ENCODE measurements around the gene SV2C. TPM values are rescaled to one million over a fixed set of nuclear protein-coding genes. Genes with fewer than 3 reads are reported as not detected.

The SV2C gene
- total RNA-seq, 1 donor from 2014 or later = under 0.01 TPM

DNA sequence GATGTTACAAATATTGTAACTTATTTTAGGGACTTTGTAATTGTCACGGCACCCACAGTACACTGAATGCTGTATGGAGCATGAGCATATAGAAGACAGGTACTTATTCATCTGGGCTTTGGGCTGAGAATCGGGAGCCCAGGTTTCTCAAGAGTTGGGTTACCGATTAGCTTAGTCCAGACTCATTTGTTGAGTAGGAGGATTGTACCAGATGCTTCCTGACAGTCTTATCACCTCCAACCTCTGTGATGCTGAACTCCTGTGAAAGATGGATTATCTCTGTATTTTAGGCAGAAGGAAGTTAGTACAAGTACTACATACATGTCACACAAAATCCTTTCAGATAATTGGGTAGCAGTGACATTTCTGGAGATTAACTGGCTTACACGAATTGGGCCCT is 79.2 kb downstream of the SV2C start:
- Histone ChIP-seq H3K27ac (ENCODE audit: low read depth, low read length) (no peak overlapping the region), H3K9me3 (ENCODE audit: control insufficient read depth in 3 of 3, low read length in 3 of 3) (no peaks in the 10 kb centered on the region), H3K4me1 (ENCODE audit: control insufficient read depth in 3 of 3, insufficient read depth in 3 of 3, low read length in 3 of 3) (no peaks in the 10 kb centered on the region), H3K9ac (ENCODE audit: low read depth in 1 of 3, low read length in 3 of 3) (no peak overlapping the region), H3K4me3 (ENCODE audit: low read length in 3 of 3) (no peak overlapping the region), H3K36me3 (ENCODE audit: control insufficient read depth in 3 of 3, insufficient read depth in 3 of 3, low read length in 3 of 3) (no peaks in the 10 kb centered on the region), H3K27me3 (ENCODE audit: control insufficient read depth in 3 of 3, insufficient read depth in 3 of 3, low read length in 3 of 3) (no peaks in the 10 kb centered on the region)

DNA sequence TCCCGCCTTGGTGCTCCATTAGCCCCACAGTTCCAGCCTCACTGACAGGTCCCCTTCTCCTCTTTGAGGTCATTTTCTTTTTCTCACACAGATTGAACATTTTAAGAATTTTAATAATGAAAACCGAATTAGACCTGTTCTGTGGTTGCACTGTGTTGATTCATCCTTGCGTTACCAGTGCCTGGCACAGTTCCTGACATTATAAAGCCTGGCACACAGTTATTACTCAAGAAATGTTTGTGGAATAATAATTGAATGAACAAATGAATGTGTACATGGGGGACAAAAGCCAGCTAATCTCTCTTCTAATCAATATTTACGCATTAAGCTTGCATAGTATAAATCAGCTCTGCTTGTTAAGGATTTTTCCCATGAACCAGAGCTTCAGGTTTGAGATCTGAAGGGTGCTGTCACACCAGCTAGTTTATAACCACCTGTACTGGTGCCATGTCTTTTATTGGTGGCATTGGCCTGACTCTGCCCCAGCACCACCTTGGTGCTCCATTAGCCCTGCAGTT is 80.0 kb downstream of the SV2C start:
- no peaks in the 10 kb centered on the region for H3K36me3 ChIP-seq (ENCODE audit: control insufficient read depth in 3 of 3, insufficient read depth in 3 of 3, low read length in 3 of 3)
- no peaks in the 10 kb centered on the region for H3K4me1 ChIP-seq (ENCODE audit: control insufficient read depth in 3 of 3, insufficient read depth in 3 of 3, low read length in 3 of 3)
- no peak overlapping the region for H3K4me3 ChIP-seq (ENCODE audit: low read length in 3 of 3)
- no peak overlapping the region for H3K27ac ChIP-seq (ENCODE audit: low read depth, low read length)
- no peak overlapping the region for H3K9ac ChIP-seq (ENCODE audit: low read depth in 1 of 3, low read length in 3 of 3)
- H3K9me3 ChIP-seq (ENCODE audit: control insufficient read depth in 3 of 3, low read length in 3 of 3) = no peaks in the 10 kb centered on the region
- no peaks in the 10 kb centered on the region for H3K27me3 ChIP-seq (ENCODE audit: control insufficient read depth in 3 of 3, insufficient read depth in 3 of 3, low read length in 3 of 3)

DNA sequence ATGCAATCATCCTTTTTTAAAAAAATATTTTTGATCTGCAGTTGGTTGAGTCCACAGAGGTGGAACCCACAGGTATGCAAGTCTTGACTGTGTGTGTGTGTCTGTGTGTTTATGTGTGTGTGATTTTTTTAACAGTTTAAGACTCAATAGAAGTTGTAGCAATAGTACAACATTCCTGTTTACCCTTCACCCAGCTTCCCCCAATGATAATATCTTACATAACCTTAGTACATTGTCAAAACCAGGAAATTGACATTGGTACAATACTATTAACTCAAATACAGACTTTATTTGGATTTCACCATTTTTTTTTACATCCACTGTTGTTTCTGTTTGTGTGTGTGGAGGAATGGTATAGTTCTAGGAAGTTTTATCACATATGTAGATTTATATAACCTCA is 81.8 kb downstream of the SV2C start:
- Histone ChIP-seq H3K4me3 (ENCODE audit: low read length in 3 of 3) (no peak overlapping the region), H3K27me3 (ENCODE audit: control insufficient read depth in 3 of 3, insufficient read depth in 3 of 3, low read length in 3 of 3) (no peaks in the 10 kb centered on the region), H3K27ac (ENCODE audit: low read depth, low read length) (no peak overlapping the region), H3K9me3 (ENCODE audit: control insufficient read depth in 3 of 3, low read length in 3 of 3) (no peaks in the 10 kb centered on the region), H3K9ac (ENCODE audit: low read depth in 1 of 3, low read length in 3 of 3) (no peak overlapping the region), H3K4me1 (ENCODE audit: control insufficient read depth in 3 of 3, insufficient read depth in 3 of 3, low read length in 3 of 3) (no peaks in the 10 kb centered on the region), H3K36me3 (ENCODE audit: control insufficient read depth in 3 of 3, insufficient read depth in 3 of 3, low read length in 3 of 3) (no peaks in the 10 kb centered on the region)

DNA sequence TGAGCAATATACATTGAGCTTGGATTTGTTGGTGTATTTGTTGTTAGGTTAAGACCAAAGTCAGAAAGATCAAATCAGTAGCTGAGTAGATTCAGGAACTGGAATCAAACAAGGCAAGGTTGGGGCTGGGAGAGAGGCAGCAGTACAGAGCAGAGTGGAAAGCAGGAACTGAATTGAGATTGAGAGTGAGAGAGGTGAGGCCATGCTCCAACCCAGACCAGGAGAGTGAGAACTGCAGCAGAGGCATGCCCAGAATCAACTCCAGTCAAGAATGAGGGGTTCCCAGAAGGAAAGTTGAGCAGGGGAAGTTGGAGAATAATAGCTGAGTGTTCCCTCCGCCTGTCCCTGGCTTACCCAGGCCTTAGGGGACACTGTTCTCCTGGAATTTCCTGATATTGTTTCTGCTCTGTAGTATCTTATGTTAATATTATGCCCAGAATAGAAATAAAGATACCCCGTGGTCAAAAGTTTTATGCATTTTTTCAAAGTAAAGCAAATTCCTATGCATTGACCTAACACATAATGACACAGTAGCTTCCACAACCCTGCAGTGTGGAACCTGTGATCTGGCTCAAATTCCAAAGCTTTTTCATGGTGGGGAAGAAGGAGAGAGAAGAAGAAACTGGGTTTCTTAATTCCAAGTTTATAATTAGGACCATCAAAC is 82.7 kb downstream of the SV2C start:
- H3K4me1 ChIP-seq (ENCODE audit: control insufficient read depth in 3 of 3, insufficient read depth in 3 of 3, low read length in 3 of 3) = no peaks in the 10 kb centered on the region
- no peaks in the 10 kb centered on the region for H3K27me3 ChIP-seq (ENCODE audit: control insufficient read depth in 3 of 3, insufficient read depth in 3 of 3, low read length in 3 of 3)
- H3K36me3 ChIP-seq (ENCODE audit: control insufficient read depth in 3 of 3, insufficient read depth in 3 of 3, low read length in 3 of 3) = no peaks in the 10 kb centered on the region
- no peak overlapping the region for H3K9ac ChIP-seq (ENCODE audit: low read depth in 1 of 3, low read length in 3 of 3)
- no peak overlapping the region for H3K27ac ChIP-seq (ENCODE audit: low read depth, low read length)
- no peaks in the 10 kb centered on the region for H3K9me3 ChIP-seq (ENCODE audit: control insufficient read depth in 3 of 3, low read length in 3 of 3)
- no peak overlapping the region for H3K4me3 ChIP-seq (ENCODE audit: low read length in 3 of 3)

DNA sequence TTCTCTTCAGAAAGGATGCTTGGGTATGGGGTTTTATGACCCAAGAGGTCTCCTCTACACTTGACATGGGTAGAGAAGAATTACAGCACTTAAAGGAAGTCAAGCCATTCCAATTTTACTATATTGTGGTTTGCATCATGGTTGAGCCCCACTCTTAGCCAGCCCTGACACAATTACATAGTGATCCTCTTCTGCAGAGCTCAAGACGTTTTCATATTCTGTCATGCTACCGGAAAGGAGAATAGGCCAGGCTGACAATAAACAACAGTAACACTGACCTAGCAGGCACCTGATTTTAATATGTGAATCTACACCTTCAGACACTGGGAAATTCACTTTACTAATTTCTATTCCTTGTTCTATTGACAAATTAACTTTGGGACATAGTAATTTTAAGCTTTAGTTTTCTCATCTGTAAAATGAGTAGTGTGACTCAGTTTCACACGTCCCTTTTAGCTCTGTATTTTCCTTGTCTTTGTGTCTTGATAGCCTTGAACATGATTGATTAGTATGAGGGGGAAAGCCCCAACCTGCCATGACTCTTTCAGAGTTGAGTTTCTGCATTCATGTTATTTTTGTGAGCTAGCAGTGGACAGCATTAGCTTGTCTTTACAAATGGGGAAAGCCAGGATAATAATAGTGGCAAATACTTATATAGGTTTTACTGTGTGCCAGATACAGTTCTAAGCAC is 83.8 kb downstream of the SV2C start:
- H3K4me3 ChIP-seq (ENCODE audit: low read length in 3 of 3) = no peak overlapping the region

DNA sequence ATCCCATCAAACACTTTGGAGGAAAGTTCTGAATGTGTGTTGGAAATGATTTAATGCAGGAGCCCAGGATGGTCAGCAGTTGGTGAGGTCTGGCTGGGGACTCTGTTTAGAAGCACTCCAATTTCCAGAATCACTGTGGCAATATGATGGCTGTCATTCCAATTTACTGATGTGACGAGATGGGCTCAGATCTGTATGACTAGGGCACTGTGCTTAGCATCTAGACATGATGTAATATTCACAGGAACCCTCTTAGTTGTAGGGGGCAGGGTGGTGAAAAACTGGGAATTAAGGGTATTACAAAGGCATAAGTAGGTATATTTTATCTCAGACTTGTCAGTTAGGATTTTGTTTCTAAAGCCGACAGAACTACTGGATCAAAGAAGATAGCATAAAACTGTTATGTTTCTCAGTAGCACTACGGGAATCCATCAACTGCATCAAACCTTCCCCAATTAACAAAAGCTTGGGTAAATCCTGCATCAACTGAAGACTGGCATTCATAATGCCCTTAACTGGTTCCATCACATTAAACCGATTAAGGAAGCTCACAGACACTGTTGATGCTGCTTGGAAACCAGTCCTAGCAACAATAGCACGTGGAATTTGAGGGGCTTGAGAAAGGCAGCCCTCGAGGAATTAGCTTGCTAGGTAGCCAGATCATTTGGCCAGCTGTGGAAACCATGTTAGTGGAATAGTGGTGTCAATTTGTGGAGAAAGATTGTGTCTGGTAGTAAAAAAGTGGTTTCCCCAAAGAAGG is 86.1 kb downstream of the SV2C start:
- H3K4me3 ChIP-seq (ENCODE audit: low read length in 3 of 3) = no peak overlapping the region
- no peaks in the 10 kb centered on the region for H3K27me3 ChIP-seq (ENCODE audit: control insufficient read depth in 3 of 3, insufficient read depth in 3 of 3, low read length in 3 of 3)
- no peaks in the 10 kb centered on the region for H3K36me3 ChIP-seq (ENCODE audit: control insufficient read depth in 3 of 3, insufficient read depth in 3 of 3, low read length in 3 of 3)
- H3K9me3 ChIP-seq (ENCODE audit: control insufficient read depth in 3 of 3, low read length in 3 of 3) = no peaks in the 10 kb centered on the region
- H3K4me1 ChIP-seq (ENCODE audit: control insufficient read depth in 3 of 3, insufficient read depth in 3 of 3, low read length in 3 of 3) = no peaks in the 10 kb centered on the region
- no peak overlapping the region for H3K9ac ChIP-seq (ENCODE audit: low read depth in 1 of 3, low read length in 3 of 3)
- H3K27ac ChIP-seq (ENCODE audit: low read depth, low read length) = no peak overlapping the region

More for the DNA sequence above, 83.8 kb downstream of the SV2C start:
- no peak overlapping the region for H3K27ac ChIP-seq (ENCODE audit: low read depth, low read length)
- H3K9ac ChIP-seq (ENCODE audit: low read depth in 1 of 3, low read length in 3 of 3) = no peak overlapping the region
- no peaks in the 10 kb centered on the region for H3K36me3 ChIP-seq (ENCODE audit: control insufficient read depth in 3 of 3, insufficient read depth in 3 of 3, low read length in 3 of 3)
- H3K9me3 ChIP-seq (ENCODE audit: control insufficient read depth in 3 of 3, low read length in 3 of 3) = no peaks in the 10 kb centered on the region
- no peaks in the 10 kb centered on the region for H3K4me1 ChIP-seq (ENCODE audit: control insufficient read depth in 3 of 3, insufficient read depth in 3 of 3, low read length in 3 of 3)
- no peaks in the 10 kb centered on the region for H3K27me3 ChIP-seq (ENCODE audit: control insufficient read depth in 3 of 3, insufficient read depth in 3 of 3, low read length in 3 of 3)

DNA sequence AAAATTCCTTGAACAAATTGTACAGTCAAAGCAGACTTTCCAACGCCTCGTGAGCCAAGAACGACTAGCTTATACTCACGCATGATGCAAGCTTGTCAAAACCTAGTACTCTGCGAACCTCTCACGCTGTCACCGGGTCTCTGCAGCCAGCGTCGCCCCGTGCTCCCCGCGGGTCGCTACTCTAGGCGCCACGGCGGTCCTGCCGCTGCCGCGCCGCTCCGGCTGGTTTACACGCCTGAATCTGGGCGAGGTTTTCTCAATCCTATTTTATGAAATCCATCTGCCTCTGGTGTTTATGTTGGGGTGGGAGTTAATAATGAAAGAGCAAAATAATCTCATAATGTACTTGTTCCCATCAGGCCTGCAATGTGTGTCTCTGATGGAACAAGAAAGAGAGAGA is 90.9 kb downstream of the SV2C start:
- Histone ChIP-seq H3K4me1 (ENCODE audit: control insufficient read depth in 3 of 3, insufficient read depth in 3 of 3, low read length in 3 of 3) (no peaks in the 10 kb centered on the region), H3K9me3 (ENCODE audit: control insufficient read depth in 3 of 3, low read length in 3 of 3) (no peaks in the 10 kb centered on the region), H3K4me3 (ENCODE audit: low read length in 3 of 3) (no peak overlapping the region), H3K9ac (ENCODE audit: low read depth in 1 of 3, low read length in 3 of 3) (no peak overlapping the region), H3K27ac (ENCODE audit: low read depth, low read length) (no peak overlapping the region), H3K27me3 (ENCODE audit: control insufficient read depth in 3 of 3, insufficient read depth in 3 of 3, low read length in 3 of 3) (no peaks in the 10 kb centered on the region), H3K36me3 (ENCODE audit: control insufficient read depth in 3 of 3, insufficient read depth in 3 of 3, low read length in 3 of 3) (no peaks in the 10 kb centered on the region)

DNA sequence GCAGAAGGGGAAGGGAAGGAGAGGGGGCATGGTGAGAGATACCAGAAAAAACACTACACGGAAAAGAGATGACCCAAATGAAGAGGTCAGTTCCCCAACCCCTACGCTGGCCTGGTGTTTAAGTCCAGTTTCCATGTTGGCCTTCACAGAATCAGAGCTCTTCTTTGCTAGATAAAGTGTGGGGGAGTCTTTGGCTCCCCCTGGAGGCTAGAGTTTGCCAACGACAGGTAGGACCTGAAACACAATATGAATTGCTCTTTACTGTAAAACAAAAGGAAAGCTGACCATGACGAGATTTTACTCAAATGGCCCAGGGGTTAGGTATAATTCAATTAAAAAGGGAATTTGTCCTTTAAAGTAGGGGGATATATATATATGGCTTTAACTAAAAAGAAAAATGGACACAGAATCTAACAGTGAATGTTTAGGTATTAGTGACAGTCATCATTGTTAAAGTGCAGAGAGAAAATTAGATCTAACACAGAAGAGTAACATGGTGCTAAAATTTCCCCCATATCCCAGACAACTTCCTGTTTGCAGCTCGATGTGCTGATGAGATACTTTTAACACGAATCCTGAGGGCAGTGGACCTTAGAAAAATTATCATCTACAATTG is 92.0 kb downstream of the SV2C start:
- H3K27ac ChIP-seq (ENCODE audit: low read depth, low read length) = no peak overlapping the region

DNA sequence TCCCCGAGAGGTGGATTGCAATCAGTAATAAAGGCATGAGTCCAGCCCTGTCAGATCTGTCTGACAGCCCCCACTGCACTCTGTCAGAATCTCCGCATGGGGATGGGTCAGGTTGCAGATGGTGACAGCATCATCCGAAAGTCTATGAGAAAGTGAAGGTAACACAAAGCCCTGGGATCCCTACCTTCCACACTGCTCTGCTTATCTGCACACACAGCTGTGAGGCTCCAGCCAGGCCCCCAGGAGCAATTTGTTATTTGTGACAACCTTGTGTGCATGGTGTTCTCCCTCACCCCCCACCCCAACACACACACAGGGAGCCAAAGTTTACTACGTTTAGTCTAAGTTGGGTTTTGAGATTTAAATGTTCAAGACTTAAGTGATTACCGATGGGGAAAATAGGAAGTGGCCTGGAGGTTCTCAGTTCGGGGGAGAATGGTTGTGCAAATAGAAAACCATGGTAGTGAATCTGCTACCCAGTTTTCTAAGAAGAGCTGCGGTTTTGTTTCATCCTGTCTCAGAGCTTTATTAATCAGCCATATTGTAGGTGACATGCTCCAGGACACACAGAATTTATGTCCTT is 92.7 kb downstream of the SV2C start:
- H3K27ac ChIP-seq (ENCODE audit: low read depth, low read length) = no peak overlapping the region
- no peaks in the 10 kb centered on the region for H3K4me1 ChIP-seq (ENCODE audit: control insufficient read depth in 3 of 3, insufficient read depth in 3 of 3, low read length in 3 of 3)
- no peak overlapping the region for H3K4me3 ChIP-seq (ENCODE audit: low read length in 3 of 3)

More for the DNA sequence above, 92.0 kb downstream of the SV2C start:
- Histone ChIP-seq H3K4me1 (ENCODE audit: control insufficient read depth in 3 of 3, insufficient read depth in 3 of 3, low read length in 3 of 3) (no peaks in the 10 kb centered on the region), H3K27me3 (ENCODE audit: control insufficient read depth in 3 of 3, insufficient read depth in 3 of 3, low read length in 3 of 3) (no peaks in the 10 kb centered on the region), H3K9ac (ENCODE audit: low read depth in 1 of 3, low read length in 3 of 3) (no peak overlapping the region), H3K4me3 (ENCODE audit: low read length in 3 of 3) (no peak overlapping the region), H3K9me3 (ENCODE audit: control insufficient read depth in 3 of 3, low read length in 3 of 3) (no peaks in the 10 kb centered on the region), H3K36me3 (ENCODE audit: control insufficient read depth in 3 of 3, insufficient read depth in 3 of 3, low read length in 3 of 3) (no peaks in the 10 kb centered on the region)

More for the DNA sequence above, 92.7 kb downstream of the SV2C start:
- no peak overlapping the region for H3K9ac ChIP-seq (ENCODE audit: low read depth in 1 of 3, low read length in 3 of 3)
- no peaks in the 10 kb centered on the region for H3K27me3 ChIP-seq (ENCODE audit: control insufficient read depth in 3 of 3, insufficient read depth in 3 of 3, low read length in 3 of 3)
- no peaks in the 10 kb centered on the region for H3K36me3 ChIP-seq (ENCODE audit: control insufficient read depth in 3 of 3, insufficient read depth in 3 of 3, low read length in 3 of 3)
- no peaks in the 10 kb centered on the region for H3K9me3 ChIP-seq (ENCODE audit: control insufficient read depth in 3 of 3, low read length in 3 of 3)
